ENCODE results near the gene STEAP1.

STEAP1 gene

DNA sequence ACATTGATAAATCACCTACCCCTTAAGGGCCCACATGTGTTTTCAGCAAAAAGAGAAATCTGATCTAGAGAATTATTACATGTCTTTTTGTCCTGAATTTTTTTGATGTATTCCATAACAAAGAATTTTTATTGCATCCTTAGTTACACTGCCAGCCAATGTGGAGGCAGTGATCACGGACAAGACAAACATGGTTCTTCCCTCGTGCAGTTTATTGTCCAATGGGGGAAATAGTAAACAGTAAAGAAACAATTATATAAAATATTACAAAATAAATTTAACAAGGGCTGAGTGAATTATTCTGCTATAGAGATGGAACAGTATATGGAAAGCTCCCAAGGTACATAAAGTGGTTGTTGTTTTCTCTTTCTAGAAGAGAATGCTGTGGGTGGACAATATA, 59.3 kb downstream of the STEAP1 start:
- no peak for FAIRE-seq
